K562 (cell line): Measurements from ENCODE around the gene KRAS. TPM values are rescaled to one million over a fixed set of nuclear protein-coding genes. Genes with fewer than 3 reads are reported as not detected.

Experiments used
- ATAC-seq: fragments of 200-7000 bp; cut with Tn5 transposase; 3 replicates; pipeline ENCODE4 v1.9.1; 2020; ENCODE audit warnings: moderate library complexity
- BruUV-seq: library from RNA; stranded (reverse); fragments of 400-500 nt; replicated peaks from 2 replicates; lab custom pipeline; 2021; lab: Mats Ljungman, UMichigan
- CTCF ChIA-PET: fragments of 300-600 bp; formaldehyde crosslinking; extraction: SDS; loops from one replicate; lab custom pipeline; 2021; ENCODE audit warnings: low intra/inter-chr PET ratio; lab: Yijun Ruan, JAX
- POLR2A ChIA-PET: fragments of 300-600, 350-650 bp; sonication (Branson Sonifier 250); formaldehyde crosslinking; extraction: SDS; loops from one replicate; lab custom pipeline; 2021; ENCODE audit warnings: antibody characterized with exemption, inconsistent platforms; lab: Yijun Ruan, JAX
- DNase-seq, 4 experiments: peaks; one replicate each; pipeline versions ENCODE4 v3.0.0 to v3.0.0-alpha.2; 2011 to 2018; ENCODE audit warnings: low spot score in 3 of 4, mixed read lengths in 3 of 4; ENCODE audit errors: extremely low read depth in 1 of 4
- FAIRE-seq: peaks from 2 replicates; lab custom pipeline; 2011; peaks lifted over from hg19 to GRCh38; lab: Jason Lieb, UNC
- H2AFZ ChIP-seq: 2 replicates; pipeline ENCODE4 v1.6.0; 2011; ENCODE audit warnings: low read depth, low read length, control low read depth, inconsistent platforms
- H3K27ac ChIP-seq: fragments of 200-600 bp; 3 replicates; pipeline ENCODE4 v1.8.0; 2011; ENCODE audit warnings: low read depth, mild to moderate bottlenecking, control low read depth, inconsistent platforms, low read length, moderate library complexity, mixed read lengths; ENCODE audit errors: extremely low read depth
- H3K27me3 ChIP-seq, 2 experiments: fragments of 300-600 bp in 1 of 2; 2 replicates in 1 of 2; 3 replicates in 1 of 2; pipeline versions ENCODE4 v1.6.0 to v1.8.0; 2011; ENCODE audit warnings: inconsistent platforms in 2 of 2, low read length in 2 of 2, mild to moderate bottlenecking in 1 of 2, mixed read lengths in 1 of 2, moderate library complexity in 1 of 2; ENCODE audit not compliant: control insufficient read depth in 2 of 2, insufficient read depth in 2 of 2
- H3K36me3 ChIP-seq: fragments of 300-600 bp; 3 replicates; pipeline ENCODE4 v1.8.0; 2011; ENCODE audit warnings: mild to moderate bottlenecking, low read length, inconsistent platforms; ENCODE audit not compliant: control insufficient read depth, insufficient read depth
- H3K4me1 ChIP-seq, 2 experiments: fragments of 200-600 bp in 1 of 2; replicated peaks in 1 of 2; 2 replicates in 1 of 2; 3 replicates in 1 of 2; pipeline versions ENCODE4 v1.5.1 to v1.8.0; 2011; ENCODE audit warnings: inconsistent platforms in 2 of 2, low read length in 2 of 2, mild to moderate bottlenecking in 1 of 2, mixed read lengths in 1 of 2, moderate library complexity in 1 of 2; ENCODE audit not compliant: control insufficient read depth in 2 of 2, insufficient read depth in 2 of 2
- H3K4me2 ChIP-seq: 2 replicates; pipeline ENCODE4 v1.6.1; 2011; ENCODE audit warnings: low read length, control low read depth, inconsistent platforms, mixed read lengths; ENCODE audit not compliant: insufficient read depth
- H3K4me3 ChIP-seq: fragments of 200-600 bp; sonication (generic), shearing (Covaris generic); 2 replicates; pipeline ENCODE4 v1.5.1; 2016; ENCODE audit warnings: control low read depth, inconsistent platforms
- H3K79me2 ChIP-seq: fragments of 200-600 bp; 3 replicates; pipeline ENCODE4 v1.8.0; 2011; ENCODE audit warnings: low read length, inconsistent platforms; ENCODE audit not compliant: control insufficient read depth, insufficient read depth
- H3K9ac ChIP-seq, 2 experiments: 2 replicates each; pipeline versions ENCODE4 v1.6.0 to v1.6.1; 2011; ENCODE audit warnings: low read depth in 2 of 2, low read length in 2 of 2, control low read depth in 1 of 2, inconsistent platforms in 1 of 2, mild to moderate bottlenecking in 1 of 2, mixed read lengths in 1 of 2; ENCODE audit not compliant: insufficient read depth in 1 of 2
- H3K9me1 ChIP-seq: one replicate; pipeline ENCODE4 v1.6.0; 2011; ENCODE audit warnings: inconsistent platforms, mild to moderate bottlenecking, low read length, moderate library complexity; ENCODE audit not compliant: control insufficient read depth, insufficient read depth
- H3K9me3 ChIP-seq: replicated peaks from 2 replicates; pipeline ENCODE4 v1.5.1; 2011; ENCODE audit warnings: low read depth, low read length, inconsistent platforms; ENCODE audit not compliant: control insufficient read depth, insufficient read depth
- H4K20me1 ChIP-seq: replicated peaks from 2 replicates; pipeline ENCODE4 v1.6.1; 2011; ENCODE audit warnings: low read length, inconsistent platforms, mixed read lengths; ENCODE audit not compliant: control insufficient read depth, insufficient read depth
- CREB1 ChIP-seq, 2 experiments: sonication (generic) in 1 of 2; formaldehyde crosslinking in 1 of 2; IDR thresholded peaks; 2 replicates each; pipeline versions ENCODE4 v1.6.1 to v1.8.0; 2012 to 2022; ENCODE audit warnings: inconsistent platforms in 1 of 2, mild to moderate bottlenecking in 1 of 2, missing genetic modification reagents in 1 of 2, moderate library complexity in 1 of 2
- HDAC2 ChIP-seq: fragments of 450-650 bp; IDR thresholded peaks from 2 replicates; pipeline ENCODE4 v1.6.1; 2016; ENCODE audit warnings: mild to moderate bottlenecking
- HMG20B ChIP-seq: fragments of 250-450 bp; sonication (Bioruptor Pico); IDR thresholded peaks from 2 replicates; pipeline ENCODE4 v1.5.0; 2021; ENCODE audit warnings: mild to moderate bottlenecking
- HNRNPH1 ChIP-seq: fragments of 200-400 bp; formaldehyde crosslinking; optimal IDR thresholded peaks from 2 replicates; pipeline ENCODE3; 2017; ENCODE audit warnings: low read depth, mild to moderate bottlenecking, low read length, moderate library complexity
- HNRNPUL1 ChIP-seq: fragments of 200-400 bp; formaldehyde crosslinking; IDR thresholded peaks from 2 replicates; pipeline ENCODE4 v1.6.1; 2017; ENCODE audit warnings: low read length
- IRF2 ChIP-seq: sonication (generic); formaldehyde crosslinking; IDR thresholded peaks from 2 replicates; pipeline ENCODE4 v1.8.1; 2022; ENCODE audit warnings: mild to moderate bottlenecking, missing genetic modification reagents
- JUNB ChIP-seq: fragments of 450-650 bp; formaldehyde crosslinking; conservative IDR thresholded peaks from 2 replicates; pipeline ENCODE4 v1.4.0; 2020; ENCODE audit warnings: mild to moderate bottlenecking
- PHTF2 ChIP-seq: fragments of 250-450 bp; sonication (Bioruptor Pico); IDR thresholded peaks from 2 replicates; pipeline ENCODE4 v1.5.0; 2021; ENCODE audit warnings: mild to moderate bottlenecking
- SLC30A9 ChIP-seq: fragments of 250-450 bp; sonication (Bioruptor Pico); IDR thresholded peaks from 2 replicates; pipeline ENCODE4 v1.8.0; 2022; ENCODE audit warnings: mild to moderate bottlenecking, moderate library complexity
- TEAD2 ChIP-seq: fragments of 450-650 bp; IDR thresholded peaks from 2 replicates; pipeline ENCODE4 v1.6.1; 2016; ENCODE audit warnings: missing genetic modification characterization, control low read depth, missing compliant biosample characterization
- ZNF311 ChIP-seq: fragments of 250-450 bp; sonication (Bioruptor Pico); IDR thresholded peaks from 2 replicates; pipeline ENCODE4 v1.4.0; 2020; ENCODE audit warnings: mild to moderate bottlenecking, moderate library complexity
- ZNF41 ChIP-seq: fragments of 250-450 bp; sonication (Bioruptor Pico); conservative IDR thresholded peaks from 2 replicates; pipeline ENCODE4 v1.4.0; 2020; ENCODE audit warnings: mild to moderate bottlenecking
- ZNF507 ChIP-seq: conservative IDR thresholded peaks from 2 replicates; pipeline ENCODE4 v1.6.1; 2017; ENCODE audit warnings: missing genetic modification characterization, missing compliant biosample characterization
- ZNF583 ChIP-seq: fragments of 250-450 bp; sonication (Bioruptor Pico); IDR thresholded peaks from 2 replicates; pipeline ENCODE4 v1.4.0; 2020
- WGBS: fragments of 100-300 bp; shearing (Covaris generic); methylation state at CpG from one replicate; pipeline ENCODE4 v1.1.6; 2016; ENCODE audit warnings: low coverage, mixed read lengths; ENCODE audit not compliant: insufficient coverage; ENCODE audit errors: missing lambda C conversion rate; 5-methylcytosine and 5-hydroxymethylcytosine counted together
- in situ Hi-C: fragments of 300-500 bp; cut with MboI; formaldehyde crosslinking; loops from 4 replicates; pipeline ENCODE4 v1.15.0; 2018; ENCODE audit warnings: inconsistent platforms, mixed read lengths
- intact Hi-C: fragments of 100-400 bp; cut with micrococcal nuclease; formaldehyde crosslinking; loops from 2 replicates; pipeline ENCODE4 v1.14.2; 2022
- polyA plus RNA-seq, 8 experiments: library from polyadenylated mRNA; depleted of rRNA in 4 of 8; stranded (reverse) in 5 of 8; unstranded in 3 of 8; fragments of >200 nt; fragmentation: Nextera tagmentation in 2 of 8; fragmentation: Illumina TruSeq in 1 of 8; extraction: Ambion mirVana in 2 of 8; extraction: Trizol in 1 of 8; gene quantifications; 2 replicates each; pipeline versions ENCODE4 v1.2.1 to v1.2.3, GENCODE V29; 2011 to 2014; ENCODE audit warnings: inconsistent platforms in 1 of 8, missing spikeins in 1 of 8
- total RNA-seq, 7 experiments: library from RNA; depleted of rRNA in 6 of 7; stranded (reverse); fragments of >200 nt in 6 of 7; fragmentation: Illumina TruSeq in 2 of 7; extraction: Trizol in 2 of 7; gene quantifications; 2 replicates each; pipeline versions ENCODE4 v1.2.1 to v1.2.3, GENCODE V29; 2011 to 2021; ENCODE audit warnings: low replicate concordance in 1 of 7
- TF ChIP-seq, protein P1 (sequence below): fragments of 450-650 bp; formaldehyde crosslinking; conservative IDR thresholded peaks from 2 replicates; pipeline ENCODE4 v1.4.0; 2022; ENCODE audit warnings: mild to moderate bottlenecking, missing genetic modification characterization
- TF ChIP-seq, protein P2 (sequence below): fragments of 250-450 bp; sonication (Bioruptor Pico); IDR thresholded peaks from 2 replicates; pipeline ENCODE4 v1.5.0; 2021
- TF ChIP-seq, protein P3 (sequence below), 2 experiments: fragments of 150-350 bp in 1 of 2; IDR thresholded peaks; 2 replicates each; pipeline ENCODE4 v1.6.1; 2012 to 2016; ENCODE audit warnings: low read depth in 2 of 2, low read length in 2 of 2, mild to moderate bottlenecking in 1 of 2, moderate library complexity in 1 of 2
- TF ChIP-seq, protein P4 (sequence below): IDR thresholded peaks from 2 replicates; pipeline ENCODE4 v1.6.1; 2014; ENCODE audit warnings: antibody characterized with exemption

The KRAS gene
- total and polyA plus RNA-seq, 9 of the 15 experiments (the other 6 are each of a cell fraction or from before 2014, with no cell fraction given) = 7.2 to 21.2 (median 12.7) TPM

DNA sequence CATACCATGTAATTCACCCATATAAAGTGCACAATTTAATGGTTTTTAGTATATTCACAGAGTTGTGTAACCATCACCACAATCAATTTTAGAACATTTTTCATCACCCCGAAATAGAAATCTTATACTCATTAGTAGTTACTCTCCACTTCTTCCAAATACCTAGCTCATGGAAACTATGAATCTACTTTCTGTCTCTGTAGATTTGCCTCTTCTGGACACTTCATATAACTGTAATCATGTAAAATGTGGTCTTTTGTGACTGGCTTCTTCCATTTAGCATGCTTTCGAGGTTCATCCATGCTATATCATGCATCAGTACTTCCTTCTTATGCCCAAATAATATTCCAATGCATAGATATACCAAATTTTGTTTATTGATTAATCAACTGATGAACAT lies 66.6 kb downstream of the KRAS start:
- Histone ChIP-seq H3K9me3 (no peaks in the 10 kb centered on the region), H3K27me3 (no peaks in the 10 kb centered on the region; a peak in 1 of 5 replicates), H4K20me1 (no peaks in the 10 kb centered on the region), H3K9me1 (no peaks in the 10 kb centered on the region), H3K4me3 (no peak overlapping the region), H3K9ac (no peak overlapping the region), H3K36me3 (no peaks in the 10 kb centered on the region), H3K4me2 (no peak overlapping the region), H3K27ac (no peak overlapping the region), H3K4me1 (no peaks in the 10 kb centered on the region), H3K79me2 (no peaks in the 10 kb centered on the region), H2AFZ (no peak overlapping the region)
- intact Hi-C loops (no loop called here), in situ Hi-C loops (no loop called here)
- CTCF ChIA-PET = no interaction called here
- 0% methylated on average over 2 of the region's 2 CpGs for WGBS
- DNase-seq (no peak), FAIRE-seq (no peak), ATAC-seq (no peak)
- BruUV-seq = no TSS peak
- POLR2A ChIA-PET = interaction anchor here (0.7 to 1.4 kb wide), 2 partner anchors 11 to 1470 kb away, joined by 3 to 4 read pairs; partner anchors contain the start of genes DNAI7 and ETFRF1
- no peak for TF ChIP-seq PHTF2 (CRISPR knock-in tag)
- TF ChIP-seq, protein P1, sequence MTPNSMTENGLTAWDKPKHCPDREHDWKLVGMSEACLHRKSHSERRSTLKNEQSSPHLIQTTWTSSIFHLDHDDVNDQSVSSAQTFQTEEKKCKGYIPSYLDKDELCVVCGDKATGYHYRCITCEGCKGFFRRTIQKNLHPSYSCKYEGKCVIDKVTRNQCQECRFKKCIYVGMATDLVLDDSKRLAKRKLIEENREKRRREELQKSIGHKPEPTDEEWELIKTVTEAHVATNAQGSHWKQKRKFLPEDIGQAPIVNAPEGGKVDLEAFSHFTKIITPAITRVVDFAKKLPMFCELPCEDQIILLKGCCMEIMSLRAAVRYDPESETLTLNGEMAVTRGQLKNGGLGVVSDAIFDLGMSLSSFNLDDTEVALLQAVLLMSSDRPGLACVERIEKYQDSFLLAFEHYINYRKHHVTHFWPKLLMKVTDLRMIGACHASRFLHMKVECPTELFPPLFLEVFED (CRISPR knock-in tag) = no peak
- TF ChIP-seq TEAD2 (tag) = no peak
- no peak for TF ChIP-seq HNRNPH1
- TF ChIP-seq, protein P2, sequence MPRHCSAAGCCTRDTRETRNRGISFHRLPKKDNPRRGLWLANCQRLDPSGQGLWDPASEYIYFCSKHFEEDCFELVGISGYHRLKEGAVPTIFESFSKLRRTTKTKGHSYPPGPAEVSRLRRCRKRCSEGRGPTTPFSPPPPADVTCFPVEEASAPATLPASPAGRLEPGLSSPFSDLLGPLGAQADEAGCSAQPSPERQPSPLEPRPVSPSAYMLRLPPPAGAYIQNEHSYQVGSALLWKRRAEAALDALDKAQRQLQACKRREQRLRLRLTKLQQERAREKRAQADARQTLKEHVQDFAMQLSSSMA (CRISPR knock-in tag) = no peak
- TF ChIP-seq ZNF41 (CRISPR knock-in tag) = no peak
- TF ChIP-seq SLC30A9 (CRISPR knock-in tag) = no peak
- TF ChIP-seq HDAC2 = no peak
- no peak for TF ChIP-seq CREB1 (IDR thresholded peaks at IDR 0.05)
- TF ChIP-seq CREB1 (CRISPR knock-in tag; IDR thresholded peaks at IDR 0.05) = no peak
- TF ChIP-seq, protein P3, sequence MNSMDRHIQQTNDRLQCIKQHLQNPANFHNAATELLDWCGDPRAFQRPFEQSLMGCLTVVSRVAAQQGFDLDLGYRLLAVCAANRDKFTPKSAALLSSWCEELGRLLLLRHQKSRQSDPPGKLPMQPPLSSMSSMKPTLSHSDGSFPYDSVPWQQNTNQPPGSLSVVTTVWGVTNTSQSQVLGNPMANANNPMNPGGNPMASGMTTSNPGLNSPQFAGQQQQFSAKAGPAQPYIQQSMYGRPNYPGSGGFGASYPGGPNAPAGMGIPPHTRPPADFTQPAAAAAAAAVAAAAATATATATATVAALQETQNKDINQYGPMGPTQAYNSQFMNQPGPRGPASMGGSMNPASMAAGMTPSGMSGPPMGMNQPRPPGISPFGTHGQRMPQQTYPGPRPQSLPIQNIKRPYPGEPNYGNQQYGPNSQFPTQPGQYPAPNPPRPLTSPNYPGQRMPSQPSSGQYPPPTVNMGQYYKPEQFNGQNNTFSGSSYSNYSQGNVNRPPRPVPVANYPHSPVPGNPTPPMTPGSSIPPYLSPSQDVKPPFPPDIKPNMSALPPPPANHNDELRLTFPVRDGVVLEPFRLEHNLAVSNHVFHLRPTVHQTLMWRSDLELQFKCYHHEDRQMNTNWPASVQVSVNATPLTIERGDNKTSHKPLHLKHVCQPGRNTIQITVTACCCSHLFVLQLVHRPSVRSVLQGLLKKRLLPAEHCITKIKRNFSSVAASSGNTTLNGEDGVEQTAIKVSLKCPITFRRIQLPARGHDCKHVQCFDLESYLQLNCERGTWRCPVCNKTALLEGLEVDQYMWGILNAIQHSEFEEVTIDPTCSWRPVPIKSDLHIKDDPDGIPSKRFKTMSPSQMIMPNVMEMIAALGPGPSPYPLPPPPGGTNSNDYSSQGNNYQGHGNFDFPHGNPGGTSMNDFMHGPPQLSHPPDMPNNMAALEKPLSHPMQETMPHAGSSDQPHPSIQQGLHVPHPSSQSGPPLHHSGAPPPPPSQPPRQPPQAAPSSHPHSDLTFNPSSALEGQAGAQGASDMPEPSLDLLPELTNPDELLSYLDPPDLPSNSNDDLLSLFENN (IDR thresholded peaks at IDR 0.05; ENCODE audit: low read depth in 2 of 2, low read length in 2 of 2) = no peak
- TF ChIP-seq HMG20B = no peak
- TF ChIP-seq ZNF311 (CRISPR knock-in tag) = no peak
- TF ChIP-seq ZNF583 (CRISPR knock-in tag) = no peak
- TF ChIP-seq, protein P4, sequence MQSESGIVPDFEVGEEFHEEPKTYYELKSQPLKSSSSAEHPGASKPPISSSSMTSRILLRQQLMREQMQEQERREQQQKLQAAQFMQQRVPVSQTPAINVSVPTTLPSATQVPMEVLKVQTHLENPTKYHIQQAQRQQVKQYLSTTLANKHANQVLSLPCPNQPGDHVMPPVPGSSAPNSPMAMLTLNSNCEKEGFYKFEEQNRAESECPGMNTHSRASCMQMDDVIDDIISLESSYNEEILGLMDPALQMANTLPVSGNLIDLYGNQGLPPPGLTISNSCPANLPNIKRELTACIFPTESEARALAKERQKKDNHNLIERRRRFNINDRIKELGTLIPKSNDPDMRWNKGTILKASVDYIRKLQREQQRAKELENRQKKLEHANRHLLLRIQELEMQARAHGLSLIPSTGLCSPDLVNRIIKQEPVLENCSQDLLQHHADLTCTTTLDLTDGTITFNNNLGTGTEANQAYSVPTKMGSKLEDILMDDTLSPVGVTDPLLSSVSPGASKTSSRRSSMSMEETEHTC = no peak
- no peak for TF ChIP-seq ZNF507 (tag)
- TF ChIP-seq HNRNPUL1 = no peak
- TF ChIP-seq JUNB (CRISPR knock-in tag) = no peak
- no peak for TF ChIP-seq IRF2 (CRISPR knock-in tag)
